GM15510 (cell line): ENCODE measurements around the gene MAPT.

Source experiments
- POLR2A ChIP-seq: IDR thresholded peaks from 3 replicates; pipeline ENCODE4 v1.6.1; 2011; ENCODE audit warnings: borderline replicate concordance; ENCODE audit not compliant: insufficient read length; ENCODE audit errors: extremely low read depth

Gene MAPT

DNA sequence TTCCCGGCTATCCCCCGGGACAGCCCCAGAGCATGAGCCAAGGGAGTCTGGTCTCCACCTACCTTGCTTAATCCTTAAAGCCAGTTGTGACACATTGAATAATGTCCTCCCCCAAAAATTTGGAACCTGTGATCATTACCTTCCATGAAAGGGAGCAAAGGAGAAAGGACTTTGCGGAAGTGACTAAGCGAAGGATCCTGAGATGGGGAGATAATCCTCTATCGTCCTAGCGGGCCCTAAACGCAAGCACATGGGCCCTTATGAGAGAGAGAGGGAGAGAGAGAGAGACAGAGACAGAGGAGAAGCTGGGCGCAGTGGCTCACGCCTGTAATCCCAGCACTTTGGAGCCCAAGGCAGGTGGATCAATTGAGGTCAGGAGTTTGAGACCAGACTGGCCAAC is 40.1 kb upstream of the MAPT start:
- TF ChIP-seq POLR2A: no peak

DNA sequence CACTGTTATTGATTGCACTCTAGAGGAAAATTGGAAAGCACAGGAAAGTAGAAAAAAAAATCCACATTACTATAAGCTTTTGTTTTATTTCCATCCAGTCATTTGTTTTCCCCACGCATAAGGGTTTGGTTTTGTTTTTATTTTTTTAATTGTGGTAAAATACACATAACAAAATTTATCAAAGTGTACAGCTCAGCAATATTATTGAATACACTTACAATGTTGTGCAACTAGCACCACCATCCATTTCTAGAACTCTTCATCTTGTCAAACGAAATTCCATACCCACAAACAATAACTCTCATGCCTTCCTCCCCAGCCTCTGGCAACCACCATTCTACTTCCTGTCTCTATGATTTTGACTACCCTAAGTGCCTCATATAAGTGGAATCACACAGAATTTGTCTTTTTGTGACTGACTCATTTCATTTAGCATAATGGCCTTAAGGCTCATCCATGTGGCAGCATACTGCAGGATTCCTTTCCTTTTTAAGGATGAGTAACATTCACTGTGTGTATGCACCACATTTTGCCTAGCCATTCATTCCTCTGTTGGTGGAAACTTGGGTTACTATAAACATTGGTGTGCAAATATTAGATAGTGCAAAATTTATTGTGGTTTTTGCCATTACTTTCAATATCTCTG is 38.5 kb upstream of the MAPT start:
- TF ChIP-seq POLR2A: no peak

DNA sequence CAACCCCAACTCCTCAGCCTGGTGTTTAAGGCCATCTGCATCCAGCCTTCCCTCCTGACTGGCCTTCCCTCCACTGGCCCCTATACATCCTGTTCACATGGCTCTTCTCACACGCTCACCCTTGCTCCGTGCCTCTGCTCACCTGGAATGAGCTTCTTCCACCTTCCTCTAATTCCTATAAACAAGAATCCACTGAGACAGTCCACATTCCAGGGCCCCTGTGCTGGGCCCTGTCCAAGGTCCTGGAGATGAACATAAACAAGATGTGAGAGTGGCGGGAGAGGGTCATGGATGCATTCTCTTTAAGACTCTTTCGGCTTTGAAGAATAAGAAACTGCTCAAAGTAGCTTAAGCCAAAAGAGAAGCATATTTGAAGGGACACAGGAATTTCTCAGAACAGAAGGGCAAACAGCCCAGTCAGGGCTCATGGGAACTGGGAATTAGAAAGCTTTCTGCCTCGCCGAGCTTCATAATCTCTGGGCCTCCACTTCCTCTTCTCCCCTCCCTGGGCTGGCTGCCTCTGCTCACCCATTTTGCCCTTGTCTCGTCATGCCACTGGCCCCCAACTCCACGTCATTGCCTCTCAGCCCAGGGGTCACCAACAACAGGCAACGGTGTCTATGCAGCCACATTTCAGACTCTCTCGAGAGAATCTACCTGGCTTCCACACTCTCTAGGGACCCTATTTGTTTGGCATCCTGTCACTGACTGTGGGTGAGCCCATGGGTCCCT is 36.2 kb upstream of the MAPT start:
- no peak for TF ChIP-seq POLR2A

DNA sequence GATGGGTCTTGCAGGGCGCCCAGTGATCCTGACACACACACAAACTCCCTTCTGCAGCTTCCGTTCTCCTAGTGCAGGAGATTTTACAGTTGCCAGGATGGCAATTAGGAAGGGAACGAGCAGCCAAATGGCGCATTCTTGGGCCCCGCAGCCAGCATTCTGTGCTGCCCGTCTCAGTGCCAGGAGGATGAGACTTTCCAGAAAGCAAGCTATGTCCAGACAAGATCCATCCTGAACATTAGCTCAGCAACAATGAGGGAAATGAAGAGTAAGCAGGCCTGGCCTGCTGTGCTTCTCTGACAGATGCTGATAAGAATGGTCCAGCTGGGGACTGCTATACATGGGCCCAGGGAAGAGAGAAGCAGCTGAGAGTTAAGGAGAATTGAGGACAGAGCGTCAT is 33.2 kb upstream of the MAPT start:
- no peak for TF ChIP-seq POLR2A

DNA sequence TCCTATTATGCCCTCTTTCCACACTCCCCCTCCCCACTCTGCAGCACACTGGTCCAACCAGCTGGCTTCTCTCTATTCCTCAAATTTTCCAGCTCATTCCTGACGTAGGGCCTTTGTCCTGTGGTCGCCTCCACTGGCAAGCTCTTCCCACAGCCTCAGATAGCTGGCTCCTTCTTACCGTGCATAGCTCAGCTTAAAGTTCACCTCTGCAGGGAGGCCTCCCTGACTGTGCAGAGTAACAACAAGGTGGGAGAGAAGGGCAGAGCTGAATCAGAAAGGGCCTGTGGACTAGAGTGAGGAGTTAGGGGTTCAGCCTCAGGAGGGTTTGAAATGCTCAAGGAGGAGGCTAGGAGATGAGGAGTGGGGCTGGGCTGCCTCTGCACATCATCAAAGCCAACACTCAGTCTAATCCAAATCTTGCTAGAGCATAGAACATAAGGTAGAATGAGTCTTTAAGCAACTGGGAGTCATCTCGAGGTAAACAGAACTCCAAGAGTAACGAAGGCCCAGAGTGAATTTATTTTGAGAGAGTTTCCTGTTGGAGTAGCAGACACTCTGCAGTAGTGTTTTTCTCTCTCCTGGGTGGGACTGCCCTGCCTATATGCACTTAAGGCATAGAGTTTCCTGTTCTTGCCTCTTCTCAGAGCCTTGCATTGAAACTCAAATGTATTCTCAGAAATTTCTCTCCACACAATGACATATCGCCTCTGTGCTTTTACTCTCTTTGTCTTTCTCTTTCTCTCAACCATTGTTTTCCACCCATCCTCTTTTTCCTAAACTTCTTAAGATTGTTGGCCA is 30.3 kb upstream of the MAPT start:
- no peak for TF ChIP-seq POLR2A

DNA sequence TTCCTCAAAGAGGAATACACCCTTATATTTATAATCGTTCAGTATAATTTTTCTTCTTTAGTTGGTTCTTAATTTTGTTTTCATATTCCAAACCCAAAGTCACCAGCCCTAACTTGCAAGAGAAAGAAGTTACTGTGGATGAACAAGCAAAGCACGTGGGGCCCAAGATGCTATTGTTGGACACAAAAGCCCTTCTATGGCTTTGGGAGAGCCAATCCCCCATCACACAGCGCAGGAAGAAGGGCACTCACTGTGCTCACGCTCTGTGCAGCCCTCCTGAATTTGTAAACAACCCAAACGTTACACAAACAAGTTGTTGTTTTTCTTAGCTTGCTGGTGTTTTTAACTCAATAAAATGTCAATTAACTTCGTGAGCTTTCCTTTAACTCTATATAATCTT is 27.2 kb upstream of the MAPT start:
- no peak for TF ChIP-seq POLR2A

DNA sequence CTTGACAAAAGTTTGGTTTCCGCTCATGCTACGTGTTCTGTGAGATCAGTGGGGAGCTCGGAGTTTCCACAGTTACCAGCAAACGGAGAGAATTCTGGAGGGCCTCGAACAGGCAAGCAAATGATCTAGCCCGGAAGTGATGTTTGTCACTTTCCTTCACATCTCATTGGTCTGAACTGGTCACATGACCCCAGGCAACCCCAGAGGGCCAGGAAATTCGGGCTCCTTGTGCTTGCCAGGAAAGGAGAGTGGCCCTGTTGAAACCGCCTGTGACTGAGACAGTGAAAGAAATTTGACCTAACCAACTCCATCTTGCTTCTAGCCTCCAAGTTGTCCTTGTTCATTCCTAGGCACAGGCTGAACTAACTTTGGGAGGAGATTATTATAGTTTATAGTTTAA is 26.7 kb upstream of the MAPT start:
- no peak for TF ChIP-seq POLR2A

DNA sequence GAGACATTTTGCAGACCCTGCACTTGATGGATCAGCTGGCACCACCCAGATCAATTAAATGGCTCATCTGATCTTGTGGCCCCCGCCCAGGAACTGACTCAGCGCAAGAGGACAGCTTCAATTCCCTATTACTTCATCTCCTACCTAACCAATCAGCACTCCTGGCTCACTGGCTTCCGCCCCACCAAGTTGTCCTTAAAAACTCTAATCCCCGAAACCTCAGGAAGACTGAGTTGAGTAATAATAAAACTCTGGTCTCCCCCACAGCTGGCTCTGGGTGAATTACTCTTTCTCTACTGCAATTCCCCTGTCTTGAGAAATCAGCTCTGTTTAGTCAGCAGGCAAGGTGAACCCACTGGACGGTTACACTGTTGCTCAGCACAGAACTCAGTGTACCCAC is 26.1 kb upstream of the MAPT start:
- TF ChIP-seq POLR2A: no peak

DNA sequence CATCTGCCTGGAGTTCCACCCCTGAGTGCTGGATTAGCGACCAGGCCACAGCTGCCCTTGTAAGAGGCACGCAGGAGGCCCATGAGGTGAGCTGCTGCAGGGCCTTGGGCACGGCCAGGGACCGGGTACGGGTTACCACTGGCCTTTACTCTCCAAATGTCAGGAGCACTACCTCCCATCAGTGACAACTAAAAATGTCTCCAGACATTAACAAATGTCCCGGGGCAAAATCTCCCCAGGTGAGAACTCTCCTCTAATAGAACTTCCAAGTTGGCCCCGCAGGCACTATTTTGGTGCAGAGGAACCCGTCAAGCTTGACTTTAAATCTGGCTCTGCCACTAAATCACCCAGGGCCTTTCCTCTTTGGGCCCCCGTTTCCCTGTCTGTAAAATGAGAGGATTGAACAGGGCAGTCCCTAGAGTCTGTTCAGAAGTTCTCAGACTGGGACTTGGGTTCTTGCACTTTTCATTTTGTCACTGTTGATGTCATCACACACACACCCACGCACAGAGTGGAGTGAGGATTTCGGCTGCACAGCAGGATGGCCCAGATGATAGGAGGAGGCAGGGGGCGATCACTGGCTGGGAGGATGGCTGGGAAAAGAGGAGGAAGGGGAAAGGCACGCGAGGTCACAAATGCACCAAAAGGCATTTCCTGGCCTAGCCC is 24.5 kb upstream of the MAPT start:
- TF ChIP-seq POLR2A: no peak

DNA sequence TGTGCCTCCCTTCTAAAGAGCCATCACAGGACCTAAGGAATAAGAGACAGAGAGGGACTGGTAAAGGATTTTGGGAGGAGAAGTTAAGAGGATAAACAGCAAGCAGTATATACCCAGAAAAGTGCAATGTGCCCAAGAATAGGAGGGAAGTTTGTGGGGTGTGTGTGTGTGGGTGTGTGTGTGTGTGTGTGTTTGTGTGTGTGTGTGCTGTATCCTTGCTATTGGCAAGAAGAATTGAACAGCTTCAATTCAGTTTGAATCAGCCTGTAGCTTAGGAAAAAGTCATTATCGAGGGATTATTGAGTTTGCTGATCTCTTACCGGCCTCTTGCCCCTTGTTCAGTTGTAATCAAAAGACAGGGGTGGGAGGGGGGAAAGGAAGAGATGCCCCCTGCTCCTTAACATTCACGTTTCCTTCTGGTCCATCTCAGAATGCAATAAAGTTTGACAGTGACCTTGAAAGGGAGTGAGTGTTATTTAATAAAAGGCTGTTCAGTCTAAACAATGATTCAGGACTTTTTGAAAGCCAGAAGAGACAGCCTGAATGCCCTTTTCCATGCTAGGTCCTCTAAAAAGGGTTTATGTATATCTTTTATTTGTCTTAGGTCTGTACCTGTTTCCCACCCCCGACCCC is 23.9 kb upstream of the MAPT start:
- TF ChIP-seq POLR2A: no peak

DNA sequence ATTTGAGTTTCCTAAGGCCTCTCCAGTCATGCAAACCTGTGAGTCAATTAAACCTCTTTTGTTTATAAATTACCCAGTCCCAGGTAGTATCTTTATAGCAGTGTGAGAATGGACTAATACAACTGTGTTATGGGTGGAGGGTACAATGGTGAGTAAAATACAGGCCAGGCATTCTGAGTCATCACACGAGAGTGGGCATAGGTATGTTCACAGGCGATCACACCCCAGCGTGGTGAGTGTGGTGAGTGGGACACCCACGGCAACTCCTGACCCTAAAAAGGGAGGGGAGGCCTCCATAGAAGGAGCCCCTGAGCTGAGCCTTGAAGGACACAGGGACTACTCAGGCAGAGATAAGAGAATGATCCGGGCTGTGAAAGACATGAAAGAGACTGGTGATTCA is 22.6 kb upstream of the MAPT start:
- TF ChIP-seq POLR2A: no peak

DNA sequence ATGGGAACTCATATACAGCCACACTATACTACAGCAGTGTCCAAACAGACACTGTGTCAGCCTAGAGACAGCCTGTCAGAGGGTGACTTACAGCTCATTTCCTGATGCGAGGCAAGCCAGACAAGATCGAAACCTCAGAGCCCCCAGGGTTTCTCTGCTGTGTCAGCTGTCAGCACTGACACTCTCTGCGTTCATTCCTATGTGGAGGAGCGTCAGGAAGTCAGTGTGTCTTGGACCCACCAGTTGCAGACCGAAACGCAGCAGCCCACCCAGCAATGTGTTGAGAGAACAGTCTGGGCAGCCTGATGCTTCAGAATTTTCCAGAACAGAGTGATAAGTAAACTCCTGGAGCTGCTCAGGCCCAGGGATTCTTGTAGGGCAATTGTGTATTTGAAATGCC is 20.6 kb upstream of the MAPT start:
- no peak for TF ChIP-seq POLR2A

DNA sequence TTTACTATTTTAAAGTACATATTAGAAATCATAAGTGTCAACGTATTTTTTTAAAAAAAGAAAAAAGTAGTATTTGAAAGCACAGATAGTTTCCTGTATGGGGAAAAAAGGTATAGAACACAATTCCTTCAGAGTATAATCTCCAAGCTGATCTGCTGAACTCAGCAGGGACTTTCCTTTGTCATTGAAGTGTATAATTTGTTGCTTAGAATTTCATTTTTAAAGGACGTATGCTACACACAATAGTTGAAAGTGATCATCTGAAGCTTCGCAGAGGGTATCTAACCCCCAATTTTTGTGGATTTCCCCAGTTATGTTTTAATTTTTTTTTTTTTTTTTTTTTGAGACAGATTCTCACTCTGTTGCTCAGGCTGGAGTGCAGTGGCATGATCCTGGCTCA is 20.2 kb upstream of the MAPT start:
- no peak for TF ChIP-seq POLR2A

DNA sequence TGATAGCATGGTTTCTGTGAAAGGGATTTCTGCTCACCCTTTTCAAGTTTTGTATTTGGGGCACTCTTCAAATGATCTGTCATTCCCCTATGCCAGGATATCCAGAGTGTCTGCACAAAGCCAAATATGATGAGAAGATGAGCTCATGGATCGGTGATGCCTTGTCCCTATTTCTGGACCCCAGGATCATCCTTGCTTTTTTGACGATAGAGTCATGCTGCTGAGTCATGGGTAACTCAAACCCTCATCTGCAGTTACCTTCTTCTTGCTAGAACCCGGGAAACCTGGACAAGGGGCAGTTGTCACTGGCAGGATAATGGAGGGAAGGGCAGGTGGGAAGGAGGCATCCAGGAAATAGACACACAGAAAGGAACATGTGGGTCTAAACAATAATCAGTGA is 17.8 kb upstream of the MAPT start:
- no peak for TF ChIP-seq POLR2A

DNA sequence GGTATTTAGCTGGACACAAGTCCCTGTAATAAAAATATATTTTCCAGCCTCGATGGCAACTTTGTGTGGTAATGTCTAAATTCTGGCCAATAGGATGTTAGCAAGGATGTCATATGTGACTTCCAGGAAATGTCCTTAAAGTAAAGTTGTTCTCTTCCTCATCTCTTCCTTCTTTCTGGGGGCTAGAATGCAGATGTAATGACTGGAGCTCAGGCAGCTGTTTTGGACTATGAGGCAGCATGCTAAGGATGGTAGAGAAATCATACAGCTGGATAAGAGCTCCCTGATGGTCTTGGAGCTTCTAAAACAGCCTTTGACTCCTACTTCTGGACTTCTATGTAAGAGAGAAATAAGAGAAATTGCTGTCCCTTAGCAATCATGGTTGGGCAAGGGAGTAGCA is 16.9 kb upstream of the MAPT start:
- no peak for TF ChIP-seq POLR2A
